ENCODE data around the gene TUFT1. TPM values are rescaled to one million over a fixed set of nuclear protein-coding genes. Genes with fewer than 3 reads are reported as not detected.
A peak's percentile ranks its signal among the peaks of the same experiment; 100 is the strongest.

The TUFT1 gene
- total RNA-seq, 1 experiment from 2014 or later = 7.9 TPM

DNA sequence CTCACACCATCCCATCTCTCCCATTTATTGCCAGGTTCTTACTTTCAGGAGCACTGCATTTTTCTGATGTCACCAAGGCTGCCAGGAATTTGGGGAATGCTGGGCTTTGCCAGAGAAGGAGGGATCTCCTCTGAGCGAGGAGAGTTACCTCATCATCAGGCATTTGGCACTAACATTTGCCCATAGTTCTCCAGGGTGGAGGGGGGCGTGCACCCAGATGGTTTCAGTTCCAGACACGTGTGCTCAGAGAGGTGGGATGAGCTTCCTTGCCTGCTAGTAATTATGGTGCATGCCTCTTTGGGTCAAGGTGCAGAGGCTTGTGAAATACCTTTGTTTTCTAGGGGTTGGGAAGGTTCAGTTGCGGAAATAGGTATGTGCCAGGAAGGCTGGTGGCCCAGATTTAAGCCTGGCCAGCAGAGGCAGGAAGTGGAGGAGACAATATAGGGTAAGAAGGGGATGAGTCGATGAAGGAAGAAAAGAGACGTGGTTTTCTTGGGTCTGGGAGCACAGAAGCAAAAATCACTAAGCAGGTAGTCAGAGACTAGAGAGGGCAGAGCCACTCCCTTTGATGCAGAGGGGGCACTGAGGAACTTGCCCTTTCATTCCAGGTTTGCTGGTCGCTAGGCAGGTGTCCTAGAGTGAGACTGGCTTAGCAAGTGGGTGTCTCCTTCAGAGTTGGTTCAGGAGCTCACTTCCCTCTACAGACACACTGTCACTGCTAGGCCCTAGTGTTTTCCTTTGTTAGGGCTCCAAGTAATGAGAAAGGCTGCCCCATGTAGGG is 7.2 kb downstream of the TUFT1 start:
- H3K27me3 Mint-ChIP-seq (ENCODE audit: low read depth) = no peaks in the 10 kb centered on the region
- ATAC-seq (peak; percentile 89), DNase-seq (ENCODE audit: low spot score) (peak; percentile 64)
- H3K9me3 Mint-ChIP-seq = no peaks in the 10 kb centered on the region
- peaks cover 18% of the 10 kb centered on the region for H3K4me1 Mint-ChIP-seq
- ChIA-PET POLR2A (no interaction called here), CTCF (interaction anchor here (1.1 kb wide), 1 partner anchor 46 kb away, joined by 6 read pairs; no protein-coding TSS in a partner anchor)
- H3K27ac Mint-ChIP-seq = peak overlapping the region; percentile 96
- no peaks in the 10 kb centered on the region for H3K36me3 Mint-ChIP-seq
- TF ChIP-seq NR1H2 (CRISPR knock-in tag; IDR thresholded peaks at IDR 0.05) (no peak), TEAD4 (CRISPR knock-in tag; IDR thresholded peaks at IDR 0.05) (peak; percentile 67; the same call in 1 of the 2 replicates), NFE2L1 (CRISPR knock-in tag; IDR thresholded peaks at IDR 0.05) (no peak), GABPB1 (CRISPR knock-in tag; IDR thresholded peaks at IDR 0.05) (peak; percentile 33; the same call in 1 of the 2 replicates)
- H3K4me3 Mint-ChIP-seq = peak overlapping the region; percentile 10; the same call in 1 of the 2 replicates

DNA sequence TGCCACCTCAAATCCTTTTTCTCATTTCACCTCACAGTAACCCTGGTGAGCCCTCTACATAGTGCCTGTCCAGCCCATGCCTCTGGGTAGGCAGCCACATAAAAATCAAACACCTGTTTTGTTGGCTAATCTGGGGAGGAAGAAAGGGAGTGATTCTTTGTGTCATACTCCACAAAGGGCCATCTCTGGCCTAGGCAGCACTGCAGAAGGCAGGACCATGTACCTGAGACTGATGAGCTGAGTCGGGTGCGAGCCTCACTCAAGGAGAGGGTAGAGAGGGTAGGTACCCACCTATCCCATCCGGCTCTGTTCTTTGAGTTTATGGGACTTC is 7.8 kb downstream of the TUFT1 start:
- Mint-ChIP-seq H3K9me3 (no peaks in the 10 kb centered on the region), H3K36me3 (no peaks in the 10 kb centered on the region), H3K4me3 (no peak overlapping the region), H3K27me3 (ENCODE audit: low read depth) (no peaks in the 10 kb centered on the region), H3K27ac (0 out of 2 replicates have a peak overlapping the region, but pooled peaks have one; percentile 96), H3K4me1 (peaks cover 18% of the 10 kb centered on the region)
- TF ChIP-seq ESRRA (CRISPR knock-in tag; IDR thresholded peaks at IDR 0.05; ENCODE audit: borderline replicate concordance) (no peak), CBFB (CRISPR knock-in tag; IDR thresholded peaks at IDR 0.05; ENCODE audit: low read depth) (no peak), ZNF121 (CRISPR knock-in tag; IDR thresholded peaks at IDR 0.05) (no peak), CREM (CRISPR knock-in tag; IDR thresholded peaks at IDR 0.05) (no peak), NR2C2 (CRISPR knock-in tag; IDR thresholded peaks at IDR 0.05) (no peak), ELF4 (CRISPR knock-in tag; IDR thresholded peaks at IDR 0.05; ENCODE audit: low read depth) (no peak), CREB1 (CRISPR knock-in tag; IDR thresholded peaks at IDR 0.05) (no peak), SMAD3 (CRISPR knock-in tag; IDR thresholded peaks at IDR 0.05; ENCODE audit: borderline replicate concordance) (no peak), ZNF396 (CRISPR knock-in tag; IDR thresholded peaks at IDR 0.05; ENCODE audit: borderline replicate concordance) (no peak), TEAD4 (CRISPR knock-in tag; IDR thresholded peaks at IDR 0.05) (no peak)
- TF ChIP-seq, protein P1, sequence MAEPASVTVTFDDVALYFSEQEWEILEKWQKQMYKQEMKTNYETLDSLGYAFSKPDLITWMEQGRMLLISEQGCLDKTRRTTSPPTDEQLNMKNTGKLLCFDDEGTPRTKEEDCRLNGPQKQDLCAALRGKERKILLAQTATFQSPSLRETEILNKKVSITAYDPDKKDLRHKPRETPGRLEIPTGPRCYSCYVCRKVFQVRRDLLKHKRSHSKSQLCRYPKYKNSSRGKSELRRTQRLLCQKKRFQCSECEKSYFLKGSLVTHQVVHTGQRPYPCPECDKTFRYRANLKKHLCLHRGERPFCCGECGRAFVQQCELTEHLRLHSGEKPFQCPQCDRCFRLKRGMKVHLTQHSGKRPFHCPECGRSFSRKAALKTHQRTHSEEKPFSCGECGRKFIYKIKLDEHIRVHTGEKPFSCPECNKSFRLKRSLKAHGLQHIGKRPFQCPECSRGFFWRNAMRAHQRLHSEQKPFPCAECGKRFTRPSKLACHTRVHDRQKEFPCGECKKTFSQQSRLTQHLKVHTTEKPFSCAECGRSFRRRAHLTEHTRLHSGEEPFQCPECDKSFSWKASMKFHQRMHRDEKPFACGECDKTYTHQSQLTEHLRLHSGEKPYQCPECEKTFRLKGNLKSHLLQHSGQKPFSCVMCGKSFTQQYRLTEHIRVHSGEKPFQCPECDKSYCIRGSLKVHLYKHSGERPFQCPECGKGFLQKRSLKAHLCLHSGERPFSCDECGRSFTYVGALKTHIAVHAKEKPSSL (CRISPR knock-in tag; conservative IDR thresholded peaks at IDR 0.05) = no peak
- TF ChIP-seq, protein P2, sequence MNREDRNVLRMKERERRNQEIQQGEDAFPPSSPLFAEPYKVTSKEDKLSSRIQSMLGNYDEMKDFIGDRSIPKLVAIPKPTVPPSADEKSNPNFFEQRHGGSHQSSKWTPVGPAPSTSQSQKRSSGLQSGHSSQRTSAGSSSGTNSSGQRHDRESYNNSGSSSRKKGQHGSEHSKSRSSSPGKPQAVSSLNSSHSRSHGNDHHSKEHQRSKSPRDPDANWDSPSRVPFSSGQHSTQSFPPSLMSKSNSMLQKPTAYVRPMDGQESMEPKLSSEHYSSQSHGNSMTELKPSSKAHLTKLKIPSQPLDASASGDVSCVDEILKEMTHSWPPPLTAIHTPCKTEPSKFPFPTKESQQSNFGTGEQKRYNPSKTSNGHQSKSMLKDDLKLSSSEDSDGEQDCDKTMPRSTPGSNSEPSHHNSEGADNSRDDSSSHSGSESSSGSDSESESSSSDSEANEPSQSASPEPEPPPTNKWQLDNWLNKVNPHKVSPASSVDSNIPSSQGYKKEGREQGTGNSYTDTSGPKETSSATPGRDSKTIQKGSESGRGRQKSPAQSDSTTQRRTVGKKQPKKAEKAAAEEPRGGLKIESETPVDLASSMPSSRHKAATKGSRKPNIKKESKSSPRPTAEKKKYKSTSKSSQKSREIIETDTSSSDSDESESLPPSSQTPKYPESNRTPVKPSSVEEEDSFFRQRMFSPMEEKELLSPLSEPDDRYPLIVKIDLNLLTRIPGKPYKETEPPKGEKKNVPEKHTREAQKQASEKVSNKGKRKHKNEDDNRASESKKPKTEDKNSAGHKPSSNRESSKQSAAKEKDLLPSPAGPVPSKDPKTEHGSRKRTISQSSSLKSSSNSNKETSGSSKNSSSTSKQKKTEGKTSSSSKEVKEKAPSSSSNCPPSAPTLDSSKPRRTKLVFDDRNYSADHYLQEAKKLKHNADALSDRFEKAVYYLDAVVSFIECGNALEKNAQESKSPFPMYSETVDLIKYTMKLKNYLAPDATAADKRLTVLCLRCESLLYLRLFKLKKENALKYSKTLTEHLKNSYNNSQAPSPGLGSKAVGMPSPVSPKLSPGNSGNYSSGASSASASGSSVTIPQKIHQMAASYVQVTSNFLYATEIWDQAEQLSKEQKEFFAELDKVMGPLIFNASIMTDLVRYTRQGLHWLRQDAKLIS (CRISPR knock-in tag; IDR thresholded peaks at IDR 0.05; ENCODE audit: borderline replicate concordance) = no peak
- TF ChIP-seq, protein P3, sequence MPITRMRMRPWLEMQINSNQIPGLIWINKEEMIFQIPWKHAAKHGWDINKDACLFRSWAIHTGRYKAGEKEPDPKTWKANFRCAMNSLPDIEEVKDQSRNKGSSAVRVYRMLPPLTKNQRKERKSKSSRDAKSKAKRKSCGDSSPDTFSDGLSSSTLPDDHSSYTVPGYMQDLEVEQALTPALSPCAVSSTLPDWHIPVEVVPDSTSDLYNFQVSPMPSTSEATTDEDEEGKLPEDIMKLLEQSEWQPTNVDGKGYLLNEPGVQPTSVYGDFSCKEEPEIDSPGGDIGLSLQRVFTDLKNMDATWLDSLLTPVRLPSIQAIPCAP (CRISPR knock-in tag; IDR thresholded peaks at IDR 0.05) = no peak
- TF ChIP-seq, protein P4, sequence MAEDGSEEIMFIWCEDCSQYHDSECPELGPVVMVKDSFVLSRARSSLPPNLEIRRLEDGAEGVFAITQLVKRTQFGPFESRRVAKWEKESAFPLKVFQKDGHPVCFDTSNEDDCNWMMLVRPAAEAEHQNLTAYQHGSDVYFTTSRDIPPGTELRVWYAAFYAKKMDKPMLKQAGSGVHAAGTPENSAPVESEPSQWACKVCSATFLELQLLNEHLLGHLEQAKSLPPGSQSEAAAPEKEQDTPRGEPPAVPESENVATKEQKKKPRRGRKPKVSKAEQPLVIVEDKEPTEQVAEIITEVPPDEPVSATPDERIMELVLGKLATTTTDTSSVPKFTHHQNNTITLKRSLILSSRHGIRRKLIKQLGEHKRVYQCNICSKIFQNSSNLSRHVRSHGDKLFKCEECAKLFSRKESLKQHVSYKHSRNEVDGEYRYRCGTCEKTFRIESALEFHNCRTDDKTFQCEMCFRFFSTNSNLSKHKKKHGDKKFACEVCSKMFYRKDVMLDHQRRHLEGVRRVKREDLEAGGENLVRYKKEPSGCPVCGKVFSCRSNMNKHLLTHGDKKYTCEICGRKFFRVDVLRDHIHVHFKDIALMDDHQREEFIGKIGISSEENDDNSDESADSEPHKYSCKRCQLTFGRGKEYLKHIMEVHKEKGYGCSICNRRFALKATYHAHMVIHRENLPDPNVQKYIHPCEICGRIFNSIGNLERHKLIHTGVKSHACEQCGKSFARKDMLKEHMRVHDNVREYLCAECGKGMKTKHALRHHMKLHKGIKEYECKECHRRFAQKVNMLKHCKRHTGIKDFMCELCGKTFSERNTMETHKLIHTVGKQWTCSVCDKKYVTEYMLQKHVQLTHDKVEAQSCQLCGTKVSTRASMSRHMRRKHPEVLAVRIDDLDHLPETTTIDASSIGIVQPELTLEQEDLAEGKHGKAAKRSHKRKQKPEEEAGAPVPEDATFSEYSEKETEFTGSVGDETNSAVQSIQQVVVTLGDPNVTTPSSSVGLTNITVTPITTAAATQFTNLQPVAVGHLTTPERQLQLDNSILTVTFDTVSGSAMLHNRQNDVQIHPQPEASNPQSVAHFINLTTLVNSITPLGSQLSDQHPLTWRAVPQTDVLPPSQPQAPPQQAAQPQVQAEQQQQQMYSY (CRISPR knock-in tag; IDR thresholded peaks at IDR 0.05) = no peak
- TF ChIP-seq, protein P5, sequence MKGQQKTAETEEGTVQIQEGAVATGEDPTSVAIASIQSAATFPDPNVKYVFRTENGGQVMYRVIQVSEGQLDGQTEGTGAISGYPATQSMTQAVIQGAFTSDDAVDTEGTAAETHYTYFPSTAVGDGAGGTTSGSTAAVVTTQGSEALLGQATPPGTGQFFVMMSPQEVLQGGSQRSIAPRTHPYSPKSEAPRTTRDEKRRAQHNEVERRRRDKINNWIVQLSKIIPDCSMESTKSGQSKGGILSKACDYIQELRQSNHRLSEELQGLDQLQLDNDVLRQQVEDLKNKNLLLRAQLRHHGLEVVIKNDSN (CRISPR knock-in tag; IDR thresholded peaks at IDR 0.05) = no peak
- TF ChIP-seq, protein P6, sequence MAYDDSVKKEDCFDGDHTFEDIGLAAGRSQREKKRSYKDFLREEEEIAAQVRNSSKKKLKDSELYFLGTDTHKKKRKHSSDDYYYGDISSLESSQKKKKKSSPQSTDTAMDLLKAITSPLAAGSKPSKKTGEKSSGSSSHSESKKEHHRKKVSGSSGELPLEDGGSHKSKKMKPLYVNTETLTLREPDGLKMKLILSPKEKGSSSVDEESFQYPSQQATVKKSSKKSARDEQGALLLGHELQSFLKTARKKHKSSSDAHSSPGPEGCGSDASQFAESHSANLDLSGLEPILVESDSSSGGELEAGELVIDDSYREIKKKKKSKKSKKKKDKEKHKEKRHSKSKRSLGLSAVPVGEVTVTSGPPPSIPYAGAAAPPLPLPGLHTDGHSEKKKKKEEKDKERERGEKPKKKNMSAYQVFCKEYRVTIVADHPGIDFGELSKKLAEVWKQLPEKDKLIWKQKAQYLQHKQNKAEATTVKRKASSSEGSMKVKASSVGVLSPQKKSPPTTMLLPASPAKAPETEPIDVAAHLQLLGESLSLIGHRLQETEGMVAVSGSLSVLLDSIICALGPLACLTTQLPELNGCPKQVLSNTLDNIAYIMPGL (CRISPR knock-in tag; IDR thresholded peaks at IDR 0.05) = no peak
- ChIA-PET CTCF (interaction anchor here (1.1 kb wide), 1 partner anchor 46 kb away, joined by 6 read pairs; no protein-coding TSS in a partner anchor), POLR2A (interaction anchor here (1.7 kb wide), 1 partner anchor 8 kb away, joined by 8 read pairs; the partner anchor contains the start of gene TUFT1)
- ATAC-seq (no peak), DNase-seq (ENCODE audit: low spot score) (no peak)

All from WTC11 (cell line).